CD1c-positive myeloid dendritic cell (primary cell): ENCODE data around the gene SRRM3.
"Not testable (repeated sequence)": the region's sequence is repeated elsewhere in the genome, so short reads cannot be mapped to it uniquely, and the experiment has no call there.

Experiments used
- DNase-seq: peaks from one replicate; pipeline ENCODE4 v3.0.0-alpha.2; 2016; ENCODE audit errors: extremely low spot score

Gene SRRM3

DNA sequence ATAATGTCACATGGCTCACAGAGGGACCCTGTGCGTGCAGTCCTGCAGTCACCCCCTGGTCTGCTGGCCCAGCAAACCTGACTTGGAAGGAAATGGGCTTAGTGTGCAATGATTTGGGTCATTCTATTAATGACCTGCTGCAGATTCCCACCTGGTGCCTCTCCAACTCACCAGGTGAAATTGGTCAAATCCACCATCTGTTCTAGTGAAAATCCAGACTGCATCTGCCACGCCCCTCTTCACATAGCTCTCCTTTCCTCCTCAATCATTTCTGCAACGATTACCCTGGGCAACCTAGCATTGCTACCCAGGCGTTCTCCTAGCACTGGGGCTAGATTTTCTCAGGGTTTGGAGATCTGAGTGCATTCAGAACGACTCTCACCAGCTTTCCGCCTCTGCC, 29.4 kb downstream of the SRRM3 start:
- no peak for DNase-seq

DNA sequence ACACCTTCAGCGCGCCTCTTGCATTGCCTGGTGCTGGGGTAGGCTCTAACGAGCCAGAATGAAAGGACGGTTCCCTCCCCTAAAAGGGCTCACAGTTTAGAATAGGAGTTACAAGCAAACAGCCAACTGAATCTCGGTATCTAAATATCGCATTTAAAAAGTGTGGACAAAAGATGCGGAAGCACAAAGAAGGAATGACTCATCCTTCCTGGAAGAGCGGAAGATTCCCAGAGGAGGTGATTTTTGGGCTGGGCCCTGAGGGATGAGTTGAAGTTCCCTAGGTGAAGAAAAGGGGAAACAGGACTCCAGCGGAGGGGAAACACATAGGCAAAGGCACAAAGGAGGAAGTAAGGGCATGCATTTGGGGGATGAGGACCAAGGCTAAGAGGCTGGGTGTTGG, 29.9 kb downstream of the SRRM3 start:
- peak; percentile 26 for DNase-seq

GRCh38 chr7:76232698-76233097, 31.0 kb downstream of the SRRM3 start:
- no peak for DNase-seq

DNA sequence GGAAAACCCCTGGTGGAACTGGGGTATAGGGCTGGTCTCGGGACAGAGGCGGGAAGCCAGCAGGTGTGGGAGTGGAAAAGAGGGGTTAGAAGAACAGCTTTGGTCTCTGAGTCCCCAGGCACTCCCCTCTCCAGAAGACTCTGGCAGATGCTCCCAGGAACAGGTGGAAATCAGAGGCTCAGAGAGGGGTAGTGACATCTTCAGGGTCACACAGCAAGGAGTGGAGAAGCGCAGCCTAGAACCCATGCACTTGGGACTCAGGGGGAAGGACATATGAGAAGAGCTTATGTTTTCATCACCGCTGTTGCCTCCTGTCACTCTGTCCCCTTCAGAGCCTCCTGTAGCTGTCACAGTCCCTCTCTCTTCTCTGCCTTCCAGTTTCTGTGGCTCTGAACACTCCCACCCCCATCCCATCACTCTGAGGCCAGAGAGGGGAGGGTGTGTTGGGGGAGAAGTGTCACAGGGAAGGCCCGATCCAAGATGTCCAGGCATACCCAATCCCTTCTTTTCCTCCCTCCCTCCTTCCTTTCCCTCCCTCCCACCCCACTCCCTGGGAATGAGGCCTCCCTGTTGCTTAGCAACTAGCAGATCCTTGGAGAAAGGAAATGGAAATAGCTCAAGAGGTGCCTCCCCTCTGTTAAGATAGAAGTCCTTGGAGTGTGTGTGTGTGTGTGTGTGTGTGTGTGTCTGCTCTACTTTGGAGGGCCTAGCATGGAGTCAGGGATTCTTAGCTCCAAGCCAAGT, 32.0 kb downstream of the SRRM3 start:
- no peak for DNase-seq

DNA sequence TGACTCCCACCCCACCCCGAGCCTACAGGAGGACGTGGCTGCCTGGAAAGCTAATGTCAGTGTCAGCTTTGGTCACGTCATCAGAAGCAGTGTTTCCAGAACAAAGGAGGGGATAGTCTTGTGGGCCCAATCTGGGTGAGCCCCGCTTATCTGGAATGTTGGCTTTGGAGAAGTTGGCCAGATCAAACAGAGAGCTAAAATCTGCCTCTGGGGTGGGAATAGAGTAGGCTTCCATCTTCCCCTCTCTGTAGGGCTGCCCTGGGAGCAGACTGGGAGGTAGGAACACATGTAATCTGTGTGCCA, 32.5 kb downstream of the SRRM3 start:
- no peak for DNase-seq

DNA sequence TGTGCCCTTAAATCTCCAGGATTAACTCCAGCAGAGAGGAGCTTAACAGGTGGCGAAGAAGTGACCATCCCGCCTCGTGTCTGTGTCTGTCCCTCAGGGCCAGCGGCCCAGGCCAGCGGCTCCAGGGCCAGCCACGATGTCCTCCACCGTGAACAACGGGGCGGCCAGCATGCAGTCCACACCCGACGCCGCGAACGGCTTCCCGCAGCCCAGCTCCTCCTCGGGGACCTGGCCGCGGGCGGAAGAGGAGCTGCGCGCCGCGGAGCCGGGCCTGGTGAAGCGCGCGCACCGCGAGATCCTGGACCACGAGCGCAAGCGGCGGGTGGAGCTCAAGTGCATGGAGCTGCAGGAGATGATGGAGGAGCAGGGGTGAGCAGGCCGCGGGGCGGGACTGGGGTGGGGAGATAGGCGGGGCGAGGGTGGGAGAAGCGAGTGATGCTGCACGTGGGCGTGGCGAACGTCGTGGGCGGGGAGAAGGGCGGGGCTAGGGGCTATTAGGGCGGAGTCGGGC, 33.3 kb downstream of the SRRM3 start:
- peak; percentile 73 for DNase-seq

DNA sequence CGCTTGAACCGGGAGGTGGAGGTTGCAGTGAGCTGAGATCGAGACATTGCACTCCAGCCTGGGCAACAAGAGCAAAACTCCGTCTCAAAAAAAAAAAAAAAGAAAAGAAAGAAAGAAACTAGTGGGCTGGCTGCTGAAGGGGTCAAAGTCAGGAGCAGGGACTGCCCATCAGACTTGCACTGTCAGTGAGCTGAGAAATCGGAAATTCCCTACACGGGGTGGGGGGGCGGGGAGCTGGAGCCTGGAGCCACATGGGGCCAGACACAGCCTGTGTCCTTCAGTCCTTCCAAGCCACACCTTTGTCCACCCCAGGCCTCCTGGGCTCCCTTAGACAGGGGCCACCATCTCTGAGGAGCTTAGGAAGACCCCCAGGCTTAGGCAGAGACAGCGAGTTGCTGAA, 34.5 kb downstream of the SRRM3 start:
- no peak for DNase-seq

DNA sequence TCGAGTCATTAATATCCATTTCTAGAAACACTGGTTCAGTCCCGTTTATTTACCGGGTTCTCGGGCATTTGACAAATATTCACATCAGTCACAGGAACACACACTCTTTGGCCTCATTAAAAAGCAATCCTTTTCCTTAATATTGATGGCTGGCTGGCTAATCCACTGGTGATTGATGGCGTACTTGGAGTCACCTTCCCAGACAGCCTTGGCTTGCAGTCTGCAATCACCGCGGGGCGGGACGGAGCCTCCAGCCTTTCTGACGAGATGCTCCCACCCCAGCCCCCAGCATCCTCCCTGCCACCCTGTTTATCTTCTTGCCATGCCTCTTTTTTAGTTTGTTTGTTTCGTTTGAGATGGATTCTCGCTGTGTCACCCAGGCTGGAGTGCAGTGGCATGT, 36.6 kb downstream of the SRRM3 start:
- DNase-seq, result no peak

DNA sequence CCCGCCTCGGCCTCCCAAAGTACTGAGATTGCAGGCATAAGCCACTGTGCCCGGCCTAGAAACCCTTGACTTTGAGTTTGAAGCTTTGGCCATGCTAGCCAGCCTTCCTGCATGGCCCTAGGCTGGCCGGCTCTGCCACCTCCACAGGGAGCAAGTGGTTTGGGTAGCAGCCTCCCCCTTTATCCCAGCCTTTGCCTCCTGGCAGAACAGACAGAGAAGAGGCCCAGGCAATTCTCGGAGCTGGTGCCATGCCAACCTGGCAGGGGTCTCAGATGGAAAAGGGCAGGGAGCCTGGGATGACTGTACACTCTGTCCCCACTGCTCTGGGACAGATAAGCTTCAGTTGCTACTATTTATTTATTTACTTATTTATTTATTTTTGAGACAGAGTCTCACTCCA, 39.4 kb downstream of the SRRM3 start:
- DNase-seq, result no peak

DNA sequence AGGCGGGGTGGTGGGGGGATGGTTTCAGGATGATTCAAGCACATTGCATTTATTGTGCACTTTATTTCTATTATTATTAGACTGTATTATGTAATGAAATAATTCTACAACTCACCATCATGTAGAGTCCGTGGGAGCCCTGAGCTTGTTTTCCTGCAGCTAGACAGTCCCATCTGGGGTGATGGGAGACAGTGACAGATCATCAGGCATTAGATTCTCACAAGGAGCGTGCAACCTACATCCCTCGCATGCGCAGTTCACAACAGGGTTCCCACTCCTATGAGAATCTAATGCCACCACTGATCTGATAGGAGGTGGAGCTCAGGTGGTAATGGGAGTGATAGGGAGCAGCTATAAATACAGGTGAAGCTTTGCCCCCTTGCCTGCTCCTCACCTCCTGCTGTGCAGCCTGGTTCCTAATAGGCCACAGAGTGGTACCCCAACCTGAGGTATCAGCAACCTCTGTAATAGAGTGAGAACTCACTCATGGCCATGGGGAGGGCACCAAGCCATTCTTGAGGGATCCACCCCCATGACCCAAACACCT, 40.9 kb downstream of the SRRM3 start:
- DNase-seq, result not testable (repeated sequence)

DNA sequence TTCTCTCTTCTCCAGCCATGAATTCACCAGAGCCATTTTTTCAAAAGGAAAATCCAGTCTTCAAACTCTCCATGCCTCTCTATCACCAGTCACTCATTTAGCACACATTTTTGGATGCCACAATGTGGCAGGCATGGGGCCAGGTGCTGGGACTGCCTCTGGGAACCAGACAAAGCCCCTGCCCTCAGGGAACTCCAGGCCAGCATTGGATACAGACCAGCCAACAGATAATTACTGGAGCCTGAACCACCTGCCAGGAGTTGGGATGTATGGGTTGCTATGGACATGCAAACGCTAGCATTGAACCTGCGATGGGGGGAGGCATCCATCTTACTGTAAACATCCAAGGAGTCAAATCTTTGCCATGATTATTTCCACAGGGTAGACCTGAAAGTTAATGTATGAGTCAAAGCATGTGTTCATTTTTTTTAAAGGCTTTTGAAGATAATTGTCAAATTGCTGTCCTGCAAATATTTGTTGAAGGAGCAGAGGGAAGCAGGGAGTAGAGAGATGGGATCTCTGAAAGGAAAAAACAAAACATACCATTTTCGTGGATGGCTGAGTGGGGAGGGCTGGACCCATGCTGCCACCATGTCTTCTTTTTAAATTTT, 43.2 kb downstream of the SRRM3 start:
- no peak for DNase-seq

DNA sequence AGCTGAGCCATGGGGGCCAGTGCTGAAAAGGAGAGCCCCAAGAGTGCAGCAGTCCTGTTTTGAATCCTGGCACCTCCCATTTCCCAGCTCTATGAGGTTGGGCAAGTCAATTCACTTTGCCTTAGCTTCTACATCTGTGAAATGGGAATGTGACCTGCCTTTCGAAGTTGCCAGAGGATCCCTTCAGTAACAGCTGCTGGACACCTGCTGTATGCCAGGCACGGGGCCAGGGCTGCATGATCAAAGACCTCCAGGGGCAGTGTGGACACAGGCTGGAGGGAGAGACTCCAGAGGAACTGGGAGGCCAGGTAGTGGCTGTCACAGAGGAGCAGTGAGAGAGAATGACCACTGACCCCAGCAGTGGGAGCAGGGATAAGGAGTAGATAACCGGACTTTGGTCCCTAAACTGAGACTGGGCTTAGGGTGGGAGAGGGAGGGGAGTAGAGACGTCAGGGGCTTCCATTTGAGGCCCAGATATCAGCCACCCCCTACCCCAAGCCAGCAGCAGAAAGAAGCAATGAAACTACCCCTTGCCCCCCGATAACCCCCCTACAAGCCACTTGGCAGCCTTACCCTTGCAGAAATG, 45.2 kb downstream of the SRRM3 start:
- DNase-seq, result no peak

DNA sequence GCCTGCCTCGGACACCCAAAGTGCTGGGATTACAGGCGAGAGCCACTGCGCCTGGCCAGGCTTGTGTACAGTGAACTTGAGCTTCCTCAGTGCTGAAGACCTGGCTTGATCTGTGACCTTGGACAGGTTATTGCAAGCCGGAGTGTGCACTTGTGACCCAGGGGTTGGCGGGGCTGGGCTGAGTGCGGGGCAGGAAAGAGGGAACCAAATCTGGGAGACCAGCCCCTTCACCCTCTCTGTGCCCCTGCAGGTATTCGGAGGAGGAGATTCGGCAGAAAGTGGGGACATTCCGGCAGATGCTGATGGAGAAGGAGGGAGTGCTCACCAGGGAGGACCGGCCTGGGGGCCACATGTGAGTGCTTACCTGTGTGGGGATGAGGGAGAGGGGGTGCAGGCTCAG, 46.2 kb downstream of the SRRM3 start:
- DNase-seq, result no peak

DNA sequence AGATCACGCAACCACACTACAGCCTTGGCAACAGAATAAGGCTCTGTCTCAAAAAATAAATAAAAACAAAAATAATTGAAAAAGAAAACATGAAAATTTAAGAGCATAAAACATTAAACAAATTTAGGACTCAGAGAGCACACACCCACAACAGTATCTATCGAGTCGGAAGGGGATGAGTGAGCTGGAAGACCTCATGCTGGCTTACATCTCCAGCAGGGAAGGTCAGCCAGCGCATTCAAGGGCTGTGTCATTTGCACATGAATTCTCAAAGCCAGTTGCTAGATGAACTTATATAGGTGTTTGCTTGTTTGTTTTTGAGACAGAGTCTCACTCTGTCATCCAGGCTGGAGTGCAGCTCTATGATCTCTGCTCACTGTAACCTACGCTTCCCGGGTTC, 50.3 kb downstream of the SRRM3 start:
- DNase-seq, result no peak

DNA sequence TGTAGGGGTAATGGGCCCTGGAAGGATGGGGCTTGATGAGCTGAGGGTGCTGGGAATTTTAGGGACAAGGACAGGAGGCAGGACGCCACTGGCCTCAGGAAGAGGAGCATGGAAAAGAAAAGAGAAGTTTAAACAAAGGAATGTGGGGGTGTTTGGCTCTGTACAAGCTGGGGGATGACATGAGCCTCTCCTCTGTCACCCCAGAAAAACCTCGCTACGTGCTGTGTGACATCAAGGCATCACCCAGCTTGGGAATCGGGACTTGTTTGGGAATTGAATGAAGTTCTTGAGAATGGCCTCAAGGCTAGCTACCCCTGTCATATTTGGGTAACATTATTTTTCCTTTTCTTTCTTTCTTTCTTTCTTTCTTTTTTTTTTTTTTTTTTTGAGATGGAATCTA, 53.1 kb downstream of the SRRM3 start:
- DNase-seq, result no peak

GRCh38 chr7:76257973-76258372, 56.3 kb downstream of the SRRM3 start:
- no peak for DNase-seq

DNA sequence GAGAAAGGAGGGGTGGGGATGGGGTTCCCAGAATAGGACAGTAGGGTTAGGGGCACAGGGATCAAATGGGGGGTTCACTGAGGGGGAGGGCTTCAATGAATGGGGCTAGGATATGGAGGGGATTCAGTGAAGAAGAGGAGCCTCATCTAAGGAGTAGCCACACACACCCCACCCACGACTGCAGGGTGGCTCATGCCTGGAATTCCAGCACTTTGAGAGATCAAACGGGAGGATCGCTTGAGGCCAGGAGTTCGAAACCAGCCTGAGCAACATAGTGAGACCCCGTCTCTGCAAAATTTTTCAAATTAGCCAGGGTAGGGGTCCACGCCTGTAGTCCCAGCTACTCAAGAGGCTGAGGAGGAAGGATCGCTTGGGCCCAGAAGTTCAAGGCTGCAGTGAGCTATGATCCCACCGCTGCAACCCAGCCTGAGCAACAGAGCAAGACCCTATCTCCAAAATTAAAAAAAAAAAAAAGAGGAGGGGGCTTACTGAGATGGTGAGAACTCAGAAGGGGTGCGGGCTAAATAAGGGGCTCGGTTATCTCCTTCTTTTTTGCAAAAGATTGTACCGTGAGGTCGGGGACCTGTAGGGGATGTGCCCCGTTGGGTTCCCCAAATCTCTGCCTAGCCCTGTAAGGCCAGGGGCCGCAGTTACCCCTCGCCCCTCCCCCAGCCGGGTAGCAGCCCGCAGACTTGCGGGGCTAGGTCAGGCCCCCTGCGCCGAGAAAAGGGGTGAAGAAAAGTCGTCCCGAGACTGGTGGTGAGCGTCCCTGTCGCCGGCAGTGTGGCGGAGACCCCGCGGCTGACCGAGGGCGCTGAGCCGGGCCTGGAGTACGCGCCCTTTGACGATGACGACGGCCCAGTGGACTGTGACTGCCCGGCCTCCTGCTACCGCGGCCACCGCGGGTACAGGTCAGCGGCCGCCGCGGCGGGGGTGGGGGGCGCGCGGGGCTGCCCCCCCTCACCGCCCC, 57.7 kb downstream of the SRRM3 start:
- DNase-seq, result no peak

GRCh38 chr7:76260171-76260703, 58.5 kb downstream of the SRRM3 start:
- DNase-seq, result peak; percentile 32

GRCh38 chr7:76261329-76261728, 59.6 kb downstream of the SRRM3 start:
- DNase-seq, result no peak

DNA sequence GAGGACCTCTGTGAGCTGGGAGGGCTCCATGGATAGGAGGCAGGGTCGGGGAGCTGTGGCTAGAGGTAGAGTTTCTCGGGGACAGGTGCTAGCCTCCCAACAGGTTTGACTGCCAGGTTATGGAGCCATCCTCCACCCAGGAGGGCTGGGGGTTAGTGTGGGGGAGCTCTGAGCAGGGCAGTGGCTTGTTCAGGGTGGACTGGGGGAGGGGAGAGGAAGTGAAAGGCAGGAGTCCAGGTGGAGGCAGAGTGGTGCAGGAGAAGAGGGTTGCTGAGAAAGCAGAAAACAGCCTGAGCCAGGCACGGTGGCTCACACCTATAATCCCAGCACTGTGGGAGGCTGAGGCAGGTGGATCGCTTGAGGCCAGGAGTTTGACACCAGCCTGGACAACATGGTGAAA, 60.2 kb downstream of the SRRM3 start:
- no peak for DNase-seq

DNA sequence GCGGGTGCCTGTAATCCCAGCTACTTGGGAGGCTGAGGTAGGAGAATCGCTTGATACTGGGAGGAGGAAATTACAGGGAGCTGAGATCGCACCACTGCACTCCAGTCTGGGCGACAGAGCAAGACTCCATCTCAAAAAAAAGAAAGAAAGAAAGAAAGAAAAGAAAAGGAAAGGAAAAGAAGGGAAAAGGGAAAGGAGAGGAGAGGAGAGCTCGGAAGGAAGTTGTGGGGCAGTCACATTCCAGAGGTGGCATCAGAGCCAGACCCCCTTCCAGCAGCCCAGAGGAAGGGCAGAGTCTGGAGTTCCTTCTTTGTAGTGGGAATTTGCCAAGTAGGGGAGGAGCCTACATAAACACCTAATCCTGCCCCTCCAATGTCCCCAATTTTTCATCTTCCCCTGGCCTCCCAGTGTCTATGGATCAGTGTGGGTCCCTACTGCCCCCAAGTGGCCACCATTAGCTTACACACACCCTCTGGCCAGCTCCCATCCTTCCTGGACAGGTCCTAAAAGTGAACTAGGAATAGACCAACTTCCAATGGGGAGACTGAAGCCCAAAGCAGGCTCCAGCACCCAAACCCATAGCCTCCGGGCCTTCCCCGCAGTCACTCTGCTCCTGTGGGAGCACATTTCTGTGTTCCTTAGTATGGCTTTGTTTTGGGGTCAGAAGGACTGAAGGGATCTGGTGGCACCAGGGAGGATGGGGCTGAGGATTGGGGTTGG, 61.1 kb downstream of the SRRM3 start:
- peak; percentile 69 for DNase-seq
